Heart left ventricle (tissue), 16 donors: ENCODE data around the gene ALDH3B2. TPM values are rescaled to one million over a fixed set of nuclear protein-coding genes. Genes with fewer than 3 reads are reported as not detected.

Experiments used
- ATAC-seq, 4 donors: fragments of 200-7000 bp; cut with Tn5 transposase; one replicate each; pipeline ENCODE4 v1.9.1; 2020 to 2022; ENCODE audit warnings: moderate library complexity in 4 of 4, mild to moderate bottlenecking in 3 of 4, moderate number of reproducible peaks in 1 of 4
- DNase-seq, 5 donors: peaks; one replicate each; pipeline ENCODE4 v3.0.0-alpha.2; 2020
- H3K27ac ChIP-seq, 12 donors: fragments of 200-600 bp; sonication (generic) in 4 of 12; one replicate each; pipeline versions ENCODE4 v1.5.0 to v1.8.0; 2016 to 2022; ENCODE audit warnings: mild to moderate bottlenecking in 2 of 12
- H3K27me3 ChIP-seq, 9 donors: fragments of 200-600 bp; sonication (generic) in 2 of 9; one replicate each; pipeline versions ENCODE4 v1.5.1 to v1.8.0; 2016 to 2022; ENCODE audit warnings: mild to moderate bottlenecking in 3 of 9
- H3K36me3 ChIP-seq, 9 donors: fragments of 200-600 bp; sonication (generic) in 2 of 9; one replicate each; pipeline versions ENCODE4 v1.5.0 to v1.8.0; 2018 to 2022; ENCODE audit warnings: mild to moderate bottlenecking in 2 of 9
- H3K4me1 ChIP-seq, 12 donors: fragments of 200-600 bp; sonication (generic) in 4 of 12; one replicate each; pipeline versions ENCODE4 v1.5.0 to v1.8.0; 2016 to 2022; ENCODE audit warnings: mild to moderate bottlenecking in 3 of 12
- H3K4me3 ChIP-seq, 12 donors: fragments of 200-600 bp; sonication (generic) in 4 of 12; one replicate each; pipeline versions ENCODE4 v1.5.0 to v1.8.0; 2017 to 2022; ENCODE audit warnings: mild to moderate bottlenecking in 9 of 12, moderate library complexity in 4 of 12
- H3K9me3 ChIP-seq, 12 donors: fragments of 200-600 bp; sonication (generic) in 4 of 12; one replicate each; pipeline versions ENCODE4 v1.5.0 to v1.8.0; 2016 to 2022; ENCODE audit warnings: mild to moderate bottlenecking in 1 of 12
- POLR2A ChIP-seq, 2 donors: fragments of 450-650 bp; IDR thresholded peaks; one replicate each; pipeline ENCODE4 v1.6.1; 2017; ENCODE audit warnings: antibody characterized with exemption in 2 of 2, mild to moderate bottlenecking in 2 of 2, moderate library complexity in 2 of 2
- WGBS, 4 donors: extraction: QIAGEN DNeasy Blood & Tissue Kit in 2 of 4; methylation state at CpG; one replicate each; pipeline versions ENCODE4 v1.1.5 to v1.1.7; 2013 to 2018; 5-methylcytosine and 5-hydroxymethylcytosine counted together
- intact Hi-C, 10 donors: fragments of 100-400 bp; cut with DNase I; formaldehyde crosslinking; loops; one replicate each; pipeline versions ENCODE4 v1.11.1 to v1.14.2; 2022
- polyA plus RNA-seq, 2 donors: library from polyadenylated mRNA; stranded (reverse); fragments of 200-250 nt; gene quantifications; one replicate each; pipeline ENCODE4 v1.2.3, GENCODE V29; 2013
- total RNA-seq, 9 donors: library from RNA; depleted of rRNA in 2 of 9; stranded (reverse); fragments of >200 nt in 2 of 9; fragmentation: NEBNext Ultra II Directional in 3 of 9; extraction: Animal tissue kit (Norgen Biotek cat#: 25700) in 3 of 9; gene quantifications; one replicate each; pipeline versions ENCODE4 v1.1.0 to v1.2.4, GENCODE V29; 2016 to 2023
- TF ChIP-seq, protein P1 (sequence below), 12 donors: fragments of 200-600 bp; sonication (generic) in 4 of 12; IDR thresholded peaks; one replicate each; pipeline versions ENCODE4 v1.5.0 to v1.8.0; 2018 to 2022; ENCODE audit warnings: antibody characterized with exemption in 12 of 12, mild to moderate bottlenecking in 5 of 12
- donor health status: ischemic (EF 13 %, LVEDD 7.1; RV severe dilation, severe dysfunction).
- donor health status: healthy with polysubstance abuse.
- donor health status: DM: no; HTN: yes; CAD: no.
- donor health status: DM: no; HTN: no; CAD: no.
- donor health status: ischemic (EF 25% LVEDD 6.9; RV normal size, moderate dysfunction).
- donor health status: ischemic (EF 25% LVEDD 5.7; RV mildly dilated, moderate dysfunction).
- donor health status: healthy.
- donor health status: DM: yes; HTN: yes; CAD: no.
- donor health status: ischemic (EF 35%, LVEDD 5.7; RV mildly dilated, moderate dysfunction).
- donor health status: nonischemic (EF 11% LVEDD 7.7; RV severe dilation, severe dysfunction).
- donor health status: DM: yes; HTN: yes; CAD: no.
- donor health status: PGD.
- donor health status: ischemic (EF 29% LVEDD 5.4; RV normal size, mild dysfunction).
- donor health status: nonischemic (EF 23%, LVEDD 6.1; RV moderate dilation, normal function).

Gene ALDH3B2
- total and polyA plus RNA-seq, 11 donors = not detected

DNA sequence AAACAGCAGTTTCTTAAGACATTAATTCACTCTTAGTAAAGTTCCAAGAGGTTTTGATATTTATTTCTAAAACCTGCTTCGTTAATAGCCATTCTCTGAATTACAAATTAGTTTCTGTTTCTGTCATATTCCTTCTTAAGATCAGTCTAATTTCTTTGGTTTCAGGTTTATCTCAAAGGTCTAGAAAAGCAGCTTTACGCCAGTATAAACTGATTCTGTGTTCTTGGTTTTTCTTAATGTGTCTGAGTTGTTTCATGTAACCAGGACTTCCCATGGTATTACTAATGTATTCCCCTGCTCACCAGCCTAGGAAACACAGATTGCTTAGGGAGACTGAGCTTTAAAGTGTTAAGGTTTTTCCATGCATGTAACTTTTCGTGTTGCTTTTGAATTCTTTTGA is 17.1 kb downstream of the ALDH3B2 start:
- Histone ChIP-seq H3K27me3 (no peaks in the 10 kb centered on the region), H3K4me1 (no peaks in the 10 kb centered on the region), H3K9me3 (no peaks in the 10 kb centered on the region), H3K4me3 (no peak overlapping the region), H3K36me3 (no peaks in the 10 kb centered on the region), H3K27ac (no peak overlapping the region)
- no peak for TF ChIP-seq POLR2A (IDR thresholded peaks at IDR 0.05)
- TF ChIP-seq, protein P1, sequence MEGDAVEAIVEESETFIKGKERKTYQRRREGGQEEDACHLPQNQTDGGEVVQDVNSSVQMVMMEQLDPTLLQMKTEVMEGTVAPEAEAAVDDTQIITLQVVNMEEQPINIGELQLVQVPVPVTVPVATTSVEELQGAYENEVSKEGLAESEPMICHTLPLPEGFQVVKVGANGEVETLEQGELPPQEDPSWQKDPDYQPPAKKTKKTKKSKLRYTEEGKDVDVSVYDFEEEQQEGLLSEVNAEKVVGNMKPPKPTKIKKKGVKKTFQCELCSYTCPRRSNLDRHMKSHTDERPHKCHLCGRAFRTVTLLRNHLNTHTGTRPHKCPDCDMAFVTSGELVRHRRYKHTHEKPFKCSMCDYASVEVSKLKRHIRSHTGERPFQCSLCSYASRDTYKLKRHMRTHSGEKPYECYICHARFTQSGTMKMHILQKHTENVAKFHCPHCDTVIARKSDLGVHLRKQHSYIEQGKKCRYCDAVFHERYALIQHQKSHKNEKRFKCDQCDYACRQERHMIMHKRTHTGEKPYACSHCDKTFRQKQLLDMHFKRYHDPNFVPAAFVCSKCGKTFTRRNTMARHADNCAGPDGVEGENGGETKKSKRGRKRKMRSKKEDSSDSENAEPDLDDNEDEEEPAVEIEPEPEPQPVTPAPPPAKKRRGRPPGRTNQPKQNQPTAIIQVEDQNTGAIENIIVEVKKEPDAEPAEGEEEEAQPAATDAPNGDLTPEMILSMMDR (IDR thresholded peaks at IDR 0.05) = no peak
- intact Hi-C loops = loop anchor here in 4 of 10 donors (2.0 to 10.0 kb wide), 4 partner anchors 80 to 85 kb away; no protein-coding TSS in a partner anchor
- WGBS, 4 donors = 44 to 52% (median 47%) methylated on average over 3 of the region's 3 CpGs
- no peak for ATAC-seq
- DNase-seq = no peak

DNA sequence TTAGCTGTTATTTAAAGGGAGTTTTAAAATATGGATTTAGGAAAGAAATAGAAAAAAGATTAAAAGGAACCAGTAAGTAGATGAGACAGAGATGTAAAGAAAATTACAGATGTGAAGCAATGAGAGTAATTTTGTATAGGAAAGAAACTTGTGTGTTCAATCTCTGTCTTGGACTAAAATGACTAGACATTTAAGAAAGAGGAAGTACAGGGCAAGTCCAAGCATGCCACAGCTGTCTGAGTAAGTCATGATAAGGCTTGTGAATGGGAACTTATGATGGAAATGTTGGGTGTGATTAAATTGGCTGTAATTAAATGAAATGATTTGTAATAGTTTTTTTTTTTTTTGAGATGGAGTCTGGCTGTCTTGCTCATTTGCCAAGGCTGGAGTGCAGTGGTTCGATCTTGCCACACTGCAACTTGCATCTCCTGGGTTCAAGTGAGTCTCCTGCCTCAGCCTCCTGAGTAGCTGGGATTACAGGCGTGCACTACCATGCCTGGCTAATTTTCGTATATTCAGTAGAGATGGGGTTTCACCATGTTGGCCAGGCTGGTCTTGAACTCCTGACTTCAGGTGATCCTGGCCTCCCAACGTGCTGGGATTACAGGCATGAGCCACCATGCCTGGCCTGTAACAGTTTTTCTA is 18.0 kb downstream of the ALDH3B2 start:
- no peaks in the 10 kb centered on the region for H3K27me3 ChIP-seq
- no peaks in the 10 kb centered on the region for H3K36me3 ChIP-seq
- H3K9me3 ChIP-seq = no peaks in the 10 kb centered on the region
- ATAC-seq (no peak), DNase-seq (peak in 1 of 5 donors; percentile 3)
- H3K4me3 ChIP-seq = no peak overlapping the region
- TF ChIP-seq, protein P1 (IDR thresholded peaks at IDR 0.05) = no peak
- TF ChIP-seq POLR2A (IDR thresholded peaks at IDR 0.05) = no peak
- WGBS, 4 donors = 89 to 96% (median 92%) methylated on average over 4 of the region's 4 CpGs
- H3K27ac ChIP-seq = no peak overlapping the region
- H3K4me1 ChIP-seq = no peaks in the 10 kb centered on the region
- intact Hi-C loops = loop anchor here in 4 of 10 donors (2.0 to 10.0 kb wide), 4 partner anchors 79 to 84 kb away; no protein-coding TSS in a partner anchor

DNA sequence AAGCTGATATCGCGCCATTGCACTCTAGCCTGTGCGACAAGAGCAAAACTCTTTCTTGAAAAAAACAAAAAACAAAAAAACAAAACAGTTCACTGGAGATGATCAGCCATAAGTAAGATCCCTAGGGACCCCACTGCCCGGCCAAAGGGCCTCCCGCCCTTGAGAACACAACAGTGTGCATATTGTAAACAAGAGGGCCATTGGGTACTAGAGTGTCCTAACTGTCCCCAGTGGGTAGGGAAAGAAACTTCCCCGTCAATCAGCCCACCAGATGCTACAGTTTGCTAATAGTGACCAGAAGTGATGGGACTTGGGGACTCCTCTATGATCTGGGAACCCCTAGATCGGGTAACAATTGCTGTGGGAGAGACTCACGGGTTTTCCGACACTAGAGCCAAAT is 20.2 kb downstream of the ALDH3B2 start:
- ATAC-seq = no peak
- H3K9me3 ChIP-seq = no peaks in the 10 kb centered on the region
- no peak for TF ChIP-seq POLR2A (IDR thresholded peaks at IDR 0.05)
- TF ChIP-seq, protein P1 (IDR thresholded peaks at IDR 0.05) = no peak
- peaks cover 0 to 9% (median 0%) of the 10 kb centered on the region in 9 donors for H3K27me3 ChIP-seq
- peaks cover 0 to 5% (median 0%) of the 10 kb centered on the region in 12 donors for H3K4me1 ChIP-seq
- no peaks in the 10 kb centered on the region for H3K36me3 ChIP-seq
- no peak overlapping the region for H3K27ac ChIP-seq
- intact Hi-C loops = loop anchor here in 1 of 10 donors (10.0 kb wide), 1 partner anchor 79 kb away; no protein-coding TSS in a partner anchor
- H3K4me3 ChIP-seq = no peak overlapping the region
- WGBS, 4 donors = 72 to 75% (median 75%) methylated on average over 9 of the region's 9 CpGs
- no peak for DNase-seq

DNA sequence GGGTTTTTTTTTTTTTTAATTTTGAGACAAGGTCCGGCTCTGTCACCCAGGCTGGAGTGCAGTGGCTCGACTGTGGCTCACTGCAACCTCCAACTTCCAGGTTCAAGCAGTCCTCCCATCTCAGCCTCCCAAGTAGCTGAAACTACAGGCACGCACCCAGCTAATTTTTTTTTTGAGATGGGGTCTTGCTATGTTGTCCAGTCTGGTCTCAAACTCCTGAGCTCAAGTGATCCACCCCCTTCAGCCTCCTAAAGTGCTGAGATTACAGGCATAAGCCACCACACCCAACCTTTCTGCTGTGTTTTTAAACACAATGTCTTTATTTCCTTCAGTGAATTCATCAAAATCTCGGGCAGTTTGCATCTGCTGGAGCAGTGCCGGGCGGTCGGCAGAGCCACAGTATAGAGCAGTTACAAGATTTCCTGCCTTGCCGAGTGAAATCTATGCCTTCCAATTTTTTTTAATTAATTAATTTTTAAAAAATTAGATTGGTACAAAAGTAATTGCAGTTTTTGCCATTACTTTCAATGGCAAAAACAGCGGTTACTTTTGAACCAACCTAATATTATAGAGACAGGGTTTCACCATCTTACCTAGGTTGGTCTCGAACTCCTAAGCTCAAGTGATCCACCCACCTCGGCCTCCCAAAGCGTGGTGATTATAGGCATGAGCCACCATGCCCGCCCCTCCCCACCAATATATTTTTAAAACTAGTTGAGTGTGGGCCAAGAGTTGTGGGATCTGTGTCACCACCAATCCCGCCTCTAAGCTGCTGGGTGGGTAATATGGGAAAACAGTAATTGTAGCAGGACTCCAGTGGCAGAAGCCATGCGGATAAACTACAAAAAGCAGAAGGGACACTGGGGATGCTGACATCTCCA is 21.2 kb downstream of the ALDH3B2 start:
- WGBS, 4 donors = 79 to 85% (median 82%) methylated on average over 14 to 15 of the region's 15 CpGs
- Histone ChIP-seq H3K27ac (no peak overlapping the region), H3K9me3 (no peaks in the 10 kb centered on the region), H3K27me3 (peaks cover 0 to 13% (median 3%) of the 10 kb centered on the region in 9 donors), H3K4me1 (peaks cover 0 to 11% (median 0%) of the 10 kb centered on the region in 12 donors), H3K4me3 (no peak overlapping the region), H3K36me3 (no peaks in the 10 kb centered on the region)
- ATAC-seq (no peak), DNase-seq (peak in 1 of 5 donors; percentile 24)
- no peak for TF ChIP-seq POLR2A (IDR thresholded peaks at IDR 0.05)
- TF ChIP-seq, protein P1 (IDR thresholded peaks at IDR 0.05) = no peak
- intact Hi-C loops = loop anchor here in 1 of 10 donors (10.0 kb wide), 1 partner anchor 78 kb away; no protein-coding TSS in a partner anchor
